ENCODE data around the gene CBFA2T3. TPM values are rescaled to one million over a fixed set of nuclear protein-coding genes. Genes with fewer than 3 reads are reported as not detected.

CBFA2T3 gene
- total and polyA plus RNA-seq, 8 donors: 3.8 to 10.4 (median 5.4) TPM

- no peak overlapping the region for H3K4me3 ChIP-seq
Measured at GRCh38 chr16:88886845-88887521, 90.0 kb downstream of the CBFA2T3 start.

GRCh38 chr16:88886420-88886844 lies 90.6 kb downstream of the CBFA2T3 start:
- no peaks in the 10 kb centered on the region for H3K9me3 ChIP-seq
- ATAC-seq: peak; percentile 31
- H3K4me3 ChIP-seq: no peak overlapping the region
- peak overlapping the region in 1 of 2 donors; percentile 25 for H3K27ac ChIP-seq
- DNase-seq: no peak
- TF ChIP-seq CTCF (IDR thresholded peaks at IDR 0.05): no peak
- intact Hi-C loops (cut with DNase I): no loop called here
- peaks cover 0 to 6% of the 10 kb centered on the region in 2 donors for H3K4me1 ChIP-seq
- peaks cover 0 to 53% of the 10 kb centered on the region in 2 donors for H3K36me3 ChIP-seq
- peaks cover 0 to 3% of the 10 kb centered on the region in 2 donors for H3K27me3 ChIP-seq

More at GRCh38 chr16:88886845-88887521, 90.0 kb downstream of the CBFA2T3 start:
- ATAC-seq: peak; percentile 52
- peak overlapping the region in 1 of 2 donors; percentile 25 for H3K27ac ChIP-seq
- no peaks in the 10 kb centered on the region for H3K27me3 ChIP-seq
- peak in 3 of 4 donors; percentile 42 to 97 (median 94) for DNase-seq
- no peak for TF ChIP-seq CTCF (IDR thresholded peaks at IDR 0.05)
- intact Hi-C loops (cut with DNase I): no loop called here
- H3K9me3 ChIP-seq: no peaks in the 10 kb centered on the region
- peaks cover 0 to 6% of the 10 kb centered on the region in 2 donors for H3K4me1 ChIP-seq
- H3K36me3 ChIP-seq: peaks cover 0 to 59% of the 10 kb centered on the region in 2 donors

- Histone ChIP-seq H3K4me1 (peaks cover 0 to 6% of the 10 kb centered on the region in 2 donors), H3K9me3 (no peaks in the 10 kb centered on the region), H3K27me3 (peaks cover 0 to 5% of the 10 kb centered on the region in 2 donors), H3K36me3 (peaks cover 0 to 50% of the 10 kb centered on the region in 2 donors), H3K4me3 (no peak overlapping the region), H3K27ac (no peak overlapping the region)
- DNase-seq: no peak
- intact Hi-C loops (cut with DNase I): no loop called here
- no peak for ATAC-seq
- no peak for TF ChIP-seq CTCF (IDR thresholded peaks at IDR 0.05)
Measured at GRCh38 chr16:88885693-88886280, 91.2 kb downstream of the CBFA2T3 start.

- no peak for ATAC-seq
- DNase-seq: no peak
- intact Hi-C loops (cut with DNase I): no loop called here
- Histone ChIP-seq H3K4me3 (no peak overlapping the region), H3K9me3 (no peaks in the 10 kb centered on the region), H3K4me1 (peaks cover 0 to 6% of the 10 kb centered on the region in 2 donors), H3K27ac (no peak overlapping the region), H3K36me3 (peaks cover 0 to 51% of the 10 kb centered on the region in 2 donors), H3K27me3 (peaks cover 0 to 12% of the 10 kb centered on the region in 2 donors)
- no peak for TF ChIP-seq CTCF (IDR thresholded peaks at IDR 0.05)
Measured at GRCh38 chr16:88884569-88885271, 92.3 kb downstream of the CBFA2T3 start.

GRCh38 chr16:88883946-88884345 lies 93.1 kb downstream of the CBFA2T3 start:
- DNase-seq (no peak), ATAC-seq (no peak)
- intact Hi-C loops (cut with DNase I): no loop called here
- Histone ChIP-seq H3K4me1 (peaks cover 0 to 6% of the 10 kb centered on the region in 2 donors), H3K4me3 (no peak overlapping the region), H3K36me3 (peaks cover 0 to 59% of the 10 kb centered on the region in 2 donors), H3K27me3 (peaks cover 0 to 12% of the 10 kb centered on the region in 2 donors), H3K9me3 (no peaks in the 10 kb centered on the region), H3K27ac (no peak overlapping the region)
- no peak for TF ChIP-seq CTCF (IDR thresholded peaks at IDR 0.05)
